Astrocyte (in vitro differentiated cells and primary cell): Measurements from ENCODE around the gene TCIRG1. TPM values are rescaled to one million over a fixed set of nuclear protein-coding genes. Genes with fewer than 3 reads are reported as not detected.

ENCODE experiments used
- DNase-seq: peaks from one replicate; pipeline ENCODE4 v3.0.0-alpha.2; 2010; ENCODE audit warnings: low read depth
- FAIRE-seq: peaks from 2 replicates; lab custom pipeline; 2011; peaks lifted over from hg19 to GRCh38; lab: Jason Lieb, UNC
- H2AFZ ChIP-seq: 2 replicates; pipeline ENCODE4 v1.6.0; 2012; ENCODE audit warnings: low read depth, low read length, inconsistent platforms
- H3K27ac ChIP-seq: 2 replicates; pipeline ENCODE4 v1.5.1; 2011; ENCODE audit warnings: low read depth, low read length, inconsistent platforms
- H3K27me3 ChIP-seq: 2 replicates; pipeline ENCODE4 v1.6.0; 2011; ENCODE audit warnings: low read length, inconsistent platforms; ENCODE audit not compliant: insufficient read depth
- H3K36me3 ChIP-seq: 2 replicates; pipeline ENCODE4 v1.5.1; 2011; ENCODE audit warnings: low read length, inconsistent platforms; ENCODE audit not compliant: insufficient read depth
- H3K4me1 ChIP-seq: 2 replicates; pipeline ENCODE4 v1.5.1; 2011; ENCODE audit warnings: low read length, inconsistent platforms; ENCODE audit not compliant: insufficient read depth
- H3K4me2 ChIP-seq: 2 replicates; pipeline ENCODE4 v1.6.0; 2012; ENCODE audit warnings: low read length, inconsistent platforms
- H3K4me3 ChIP-seq: 2 replicates; pipeline ENCODE4 v1.5.1; 2011; ENCODE audit warnings: low read depth, mild to moderate bottlenecking, low read length, inconsistent platforms; ENCODE audit not compliant: insufficient read depth
- H3K79me2 ChIP-seq: 2 replicates; pipeline ENCODE4 v1.6.0; 2012; ENCODE audit warnings: mild to moderate bottlenecking, low read length, inconsistent platforms; ENCODE audit not compliant: insufficient read depth
- H3K9ac ChIP-seq: 2 replicates; pipeline ENCODE4 v1.6.0; 2012; ENCODE audit warnings: mild to moderate bottlenecking, low read length, inconsistent platforms
- H3K9me3 ChIP-seq: 2 replicates; pipeline ENCODE4 v1.5.1; 2012; ENCODE audit warnings: low read depth, mild to moderate bottlenecking, low read length, inconsistent platforms; ENCODE audit not compliant: insufficient read depth
- H4K20me1 ChIP-seq: 2 replicates; pipeline ENCODE4 v1.6.0; 2012; ENCODE audit warnings: low read length, inconsistent platforms; ENCODE audit not compliant: insufficient read depth
- H3K27ac Mint-ChIP-seq: one replicate; pipeline ENCODE4 v1.8.0; 2021; ENCODE audit warnings: mild to moderate bottlenecking, mixed read lengths; ENCODE audit not compliant: unreplicated experiment
- H3K27me3 Mint-ChIP-seq: one replicate; pipeline ENCODE4 v1.8.0; 2021; ENCODE audit warnings: low read depth, mixed read lengths; ENCODE audit not compliant: unreplicated experiment
- H3K36me3 Mint-ChIP-seq: one replicate; pipeline ENCODE4 v1.8.0; 2021; ENCODE audit warnings: low read depth, mixed read lengths; ENCODE audit not compliant: unreplicated experiment
- H3K4me1 Mint-ChIP-seq: one replicate; pipeline ENCODE4 v1.8.0; 2021; ENCODE audit warnings: low read depth, mixed read lengths; ENCODE audit not compliant: unreplicated experiment
- H3K4me3 Mint-ChIP-seq: one replicate; pipeline ENCODE4 v1.8.0; 2021; ENCODE audit warnings: mild to moderate bottlenecking, moderate library complexity, mixed read lengths; ENCODE audit not compliant: unreplicated experiment
- H3K9me3 Mint-ChIP-seq: one replicate; pipeline ENCODE4 v1.8.0; 2021; ENCODE audit warnings: mild to moderate bottlenecking, mixed read lengths; ENCODE audit not compliant: unreplicated experiment
- CTCF ChIP-seq: IDR thresholded peaks from 2 replicates; pipeline ENCODE4 v1.5.1; 2011; ENCODE audit warnings: low read depth, mild to moderate bottlenecking, inconsistent platforms, low read length, moderate library complexity; ENCODE audit not compliant: insufficient read depth
- EZH2 ChIP-seq: IDR thresholded peaks from 2 replicates; pipeline ENCODE4 v1.6.1; 2012; ENCODE audit warnings: mild to moderate bottlenecking, low read length, inconsistent platforms; ENCODE audit not compliant: insufficient read depth
- total RNA-seq: library from RNA; stranded (reverse); gene quantifications from 2 replicates; pipeline ENCODE4 v1.2.1, GENCODE V29; 2021

Gene TCIRG1
- total RNA-seq, 1 donor from 2014 or later = 55.1 TPM

GRCh38 chr11:68083517-68083916 is 44.7 kb downstream of the TCIRG1 start:
- no peak overlapping the region for H3K9ac ChIP-seq
- H3K4me3 ChIP-seq = no peak overlapping the region
- H3K4me1 ChIP-seq = no peaks in the 10 kb centered on the region
- TF ChIP-seq EZH2 (no peak), CTCF (no peak)
- no peaks in the 10 kb centered on the region for H3K27me3 ChIP-seq
- Mint-ChIP-seq H3K9me3 (no peaks in the 10 kb centered on the region), H3K4me1 (peaks cover 11% of the 10 kb centered on the region), H3K27me3 (no peaks in the 10 kb centered on the region), H3K4me3 (no peak overlapping the region), H3K27ac (no peak overlapping the region), H3K36me3 (peaks cover 14% of the 10 kb centered on the region)
- DNase-seq = no peak
- no peak overlapping the region for H3K4me2 ChIP-seq
- no peaks in the 10 kb centered on the region for H3K9me3 ChIP-seq
- H3K36me3 ChIP-seq = no peaks in the 10 kb centered on the region
- H4K20me1 ChIP-seq = no peaks in the 10 kb centered on the region
- H2AFZ ChIP-seq = no peak overlapping the region
- H3K79me2 ChIP-seq = no peaks in the 10 kb centered on the region
- no peak for FAIRE-seq
- no peak overlapping the region for H3K27ac ChIP-seq

DNA sequence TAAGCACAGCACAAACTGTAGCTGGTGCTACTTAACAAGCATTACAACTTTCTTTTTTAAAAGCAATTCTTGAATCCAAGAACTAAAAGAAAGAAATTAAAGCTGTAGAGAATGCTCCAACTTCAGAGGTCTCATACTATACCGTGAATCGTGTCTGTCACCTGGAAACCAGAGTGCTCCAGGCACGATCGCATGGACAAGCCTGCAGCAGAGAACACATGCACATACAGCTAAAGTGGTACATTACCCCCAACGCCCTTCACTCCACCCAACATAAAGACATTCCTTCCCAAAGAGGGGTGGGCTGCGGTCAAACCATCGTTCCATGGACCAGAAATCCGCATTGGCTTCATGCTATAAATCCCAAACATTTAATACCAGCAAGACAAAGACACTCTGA is 50.9 kb downstream of the TCIRG1 start:
- Histone ChIP-seq H3K4me3 (no peak overlapping the region), H2AFZ (no peak overlapping the region), H3K9ac (no peak overlapping the region), H3K79me2 (no peaks in the 10 kb centered on the region), H3K4me1 (peaks cover 4% of the 10 kb centered on the region), H3K9me3 (no peaks in the 10 kb centered on the region), H4K20me1 (peaks cover 6% of the 10 kb centered on the region), H3K4me2 (no peak overlapping the region), H3K36me3 (no peaks in the 10 kb centered on the region), H3K27ac (no peak overlapping the region), H3K27me3 (no peaks in the 10 kb centered on the region)
- Mint-ChIP-seq H3K27me3 (no peaks in the 10 kb centered on the region), H3K4me3 (no peak overlapping the region), H3K27ac (no peak overlapping the region), H3K4me1 (peaks cover 8% of the 10 kb centered on the region), H3K9me3 (no peaks in the 10 kb centered on the region), H3K36me3 (no peaks in the 10 kb centered on the region)
- DNase-seq (no peak), FAIRE-seq (no peak)
- TF ChIP-seq EZH2 (no peak), CTCF (no peak)

DNA sequence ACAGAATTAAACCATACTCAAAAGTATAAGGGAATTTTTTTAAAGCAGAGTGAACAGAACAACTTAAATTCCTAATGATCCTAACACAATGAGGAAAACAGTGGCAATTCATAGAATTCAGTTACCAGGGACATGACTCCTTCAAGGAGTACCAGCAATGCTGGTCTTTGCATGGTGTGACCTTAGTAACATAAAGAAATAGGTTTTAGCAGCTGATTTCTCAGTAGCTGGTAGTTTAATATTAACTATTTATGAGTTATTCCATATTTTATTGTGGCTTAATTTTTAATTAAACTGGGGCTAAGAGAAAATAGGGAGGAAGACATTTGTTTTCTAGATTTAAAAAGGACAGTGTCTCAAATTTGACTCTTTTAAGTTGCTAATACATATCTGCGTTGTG is 51.5 kb downstream of the TCIRG1 start:
- peak overlapping the region; percentile 25 for H3K4me2 ChIP-seq
- H3K27me3 Mint-ChIP-seq = no peaks in the 10 kb centered on the region
- peaks cover 4% of the 10 kb centered on the region for H3K4me1 ChIP-seq
- no peaks in the 10 kb centered on the region for H3K36me3 Mint-ChIP-seq
- H3K27ac Mint-ChIP-seq = no peak overlapping the region
- no peaks in the 10 kb centered on the region for H3K9me3 ChIP-seq
- H3K79me2 ChIP-seq = no peaks in the 10 kb centered on the region
- H3K9ac ChIP-seq = no peak overlapping the region
- H4K20me1 ChIP-seq = peaks cover 6% of the 10 kb centered on the region
- peaks cover 6% of the 10 kb centered on the region for H3K4me1 Mint-ChIP-seq
- DNase-seq (no peak), FAIRE-seq (no peak)
- no peaks in the 10 kb centered on the region for H3K9me3 Mint-ChIP-seq
- TF ChIP-seq CTCF (no peak), EZH2 (no peak)
- no peaks in the 10 kb centered on the region for H3K36me3 ChIP-seq
- no peaks in the 10 kb centered on the region for H3K27me3 ChIP-seq
- H3K27ac ChIP-seq = no peak overlapping the region
- no peak overlapping the region for H3K4me3 Mint-ChIP-seq
- no peak overlapping the region for H3K4me3 ChIP-seq
- H2AFZ ChIP-seq = peak overlapping the region; percentile 13
